Measurements from ENCODE around the gene GALNT18. TPM values are rescaled to one million over a fixed set of nuclear protein-coding genes. Genes with fewer than 3 reads are reported as not detected.

Gene GALNT18
- total RNA-seq, 1 donor from 2014 or later = 76.9 TPM

DNA sequence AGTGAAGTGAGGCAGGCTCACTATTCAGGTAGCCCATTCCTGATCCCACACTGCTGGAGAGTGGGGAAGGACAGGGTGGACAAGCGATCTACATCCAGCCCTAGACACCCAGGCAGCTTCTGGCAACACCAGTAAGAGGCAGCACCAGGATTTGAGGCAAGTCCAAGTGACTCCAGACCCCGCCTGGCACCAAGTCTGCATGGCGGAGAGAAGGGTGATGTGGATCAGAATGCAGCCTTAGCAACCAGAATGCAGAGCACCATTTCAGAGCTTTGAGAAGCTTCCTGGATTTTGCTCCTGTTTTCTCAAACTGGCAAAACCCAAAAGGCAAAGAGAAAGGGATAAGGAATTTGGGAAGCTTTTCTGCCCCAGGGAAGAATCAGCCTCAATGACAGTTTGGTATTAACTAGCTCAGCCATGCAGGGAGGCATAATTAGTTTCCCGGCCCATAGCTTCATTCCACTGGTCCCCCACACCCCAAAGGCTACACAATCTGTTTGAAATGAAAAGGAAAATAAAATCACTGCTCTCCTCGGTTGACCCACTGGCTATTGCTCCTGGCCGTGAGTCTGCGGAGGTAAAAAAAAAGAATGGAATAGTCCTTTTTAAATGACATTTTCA is 17.3 kb downstream of the GALNT18 start:
- TF ChIP-seq, protein P1, sequence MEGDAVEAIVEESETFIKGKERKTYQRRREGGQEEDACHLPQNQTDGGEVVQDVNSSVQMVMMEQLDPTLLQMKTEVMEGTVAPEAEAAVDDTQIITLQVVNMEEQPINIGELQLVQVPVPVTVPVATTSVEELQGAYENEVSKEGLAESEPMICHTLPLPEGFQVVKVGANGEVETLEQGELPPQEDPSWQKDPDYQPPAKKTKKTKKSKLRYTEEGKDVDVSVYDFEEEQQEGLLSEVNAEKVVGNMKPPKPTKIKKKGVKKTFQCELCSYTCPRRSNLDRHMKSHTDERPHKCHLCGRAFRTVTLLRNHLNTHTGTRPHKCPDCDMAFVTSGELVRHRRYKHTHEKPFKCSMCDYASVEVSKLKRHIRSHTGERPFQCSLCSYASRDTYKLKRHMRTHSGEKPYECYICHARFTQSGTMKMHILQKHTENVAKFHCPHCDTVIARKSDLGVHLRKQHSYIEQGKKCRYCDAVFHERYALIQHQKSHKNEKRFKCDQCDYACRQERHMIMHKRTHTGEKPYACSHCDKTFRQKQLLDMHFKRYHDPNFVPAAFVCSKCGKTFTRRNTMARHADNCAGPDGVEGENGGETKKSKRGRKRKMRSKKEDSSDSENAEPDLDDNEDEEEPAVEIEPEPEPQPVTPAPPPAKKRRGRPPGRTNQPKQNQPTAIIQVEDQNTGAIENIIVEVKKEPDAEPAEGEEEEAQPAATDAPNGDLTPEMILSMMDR (IDR thresholded peaks at IDR 0.05; ENCODE audit: partially characterized antibody, unreplicated experiment) = no peak
- H3K4me1 Mint-ChIP-seq (ENCODE audit: low read depth, unreplicated experiment) = peaks cover 28% of the 10 kb centered on the region
- H3K4me3 Mint-ChIP-seq (ENCODE audit: unreplicated experiment) = no peak overlapping the region
- no peak for DNase-seq
- no peaks in the 10 kb centered on the region for H3K27me3 Mint-ChIP-seq (ENCODE audit: unreplicated experiment)
- no peak overlapping the region for H3K27ac Mint-ChIP-seq (ENCODE audit: unreplicated experiment)
- H3K36me3 Mint-ChIP-seq (ENCODE audit: unreplicated experiment) = peaks cover 8% of the 10 kb centered on the region
- peaks cover 2% of the 10 kb centered on the region for H3K9me3 Mint-ChIP-seq (ENCODE audit: unreplicated experiment)

DNA sequence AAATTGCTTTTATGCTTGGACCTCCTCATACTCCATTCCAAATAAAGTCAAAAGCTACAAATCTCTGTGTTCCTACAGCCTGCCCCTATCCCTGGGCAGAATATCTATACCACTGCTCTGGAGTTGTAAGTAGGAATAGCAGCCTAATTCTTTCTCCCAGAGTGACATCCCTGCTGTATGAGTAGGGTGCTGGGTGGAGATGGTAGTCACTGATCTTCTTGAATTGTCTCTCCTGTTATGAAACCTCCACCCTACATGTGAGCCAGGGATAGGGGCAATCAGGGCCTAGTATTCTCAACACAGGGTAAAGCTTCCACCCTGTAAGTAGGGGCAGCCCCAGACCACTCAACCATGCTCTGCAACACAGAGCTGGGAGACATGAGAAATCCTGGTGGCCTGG is 19.8 kb downstream of the GALNT18 start:
- H3K4me1 Mint-ChIP-seq (ENCODE audit: low read depth, unreplicated experiment) = peaks cover 22% of the 10 kb centered on the region
- no peak overlapping the region for H3K4me3 Mint-ChIP-seq (ENCODE audit: unreplicated experiment)
- H3K27ac Mint-ChIP-seq (ENCODE audit: unreplicated experiment) = peak overlapping the region; percentile 52
- TF ChIP-seq, protein P1 (IDR thresholded peaks at IDR 0.05; ENCODE audit: partially characterized antibody, unreplicated experiment) = no peak
- peaks cover 2% of the 10 kb centered on the region for H3K9me3 Mint-ChIP-seq (ENCODE audit: unreplicated experiment)
- DNase-seq = no peak
- peaks cover 8% of the 10 kb centered on the region for H3K36me3 Mint-ChIP-seq (ENCODE audit: unreplicated experiment)
- no peaks in the 10 kb centered on the region for H3K27me3 Mint-ChIP-seq (ENCODE audit: unreplicated experiment)

DNA sequence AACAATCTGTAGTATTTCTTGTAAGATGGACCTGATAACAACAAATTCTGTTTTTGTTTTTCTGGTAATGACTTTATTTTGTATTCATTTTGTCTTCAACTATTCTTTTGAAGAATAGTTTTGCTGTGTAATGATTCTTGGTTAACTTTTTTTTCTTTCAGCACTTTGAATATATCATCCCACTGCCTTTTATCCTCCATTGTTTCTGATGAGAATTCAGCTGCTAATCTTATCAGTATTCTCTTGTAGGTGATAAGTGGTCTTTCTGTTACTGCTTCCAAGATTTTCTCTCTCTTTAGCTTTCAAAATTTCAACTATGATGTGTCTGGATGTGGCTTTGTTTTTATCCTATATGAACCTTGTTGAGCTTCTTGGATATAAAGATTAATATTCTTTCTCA is 21.5 kb downstream of the GALNT18 start:
- DNase-seq = no peak
- Mint-ChIP-seq H3K4me3 (ENCODE audit: unreplicated experiment) (no peak overlapping the region), H3K36me3 (ENCODE audit: unreplicated experiment) (peaks cover 8% of the 10 kb centered on the region), H3K27ac (ENCODE audit: unreplicated experiment) (no peak overlapping the region), H3K27me3 (ENCODE audit: unreplicated experiment) (no peaks in the 10 kb centered on the region), H3K4me1 (ENCODE audit: low read depth, unreplicated experiment) (peaks cover 13% of the 10 kb centered on the region), H3K9me3 (ENCODE audit: unreplicated experiment) (peaks cover 2% of the 10 kb centered on the region)
- TF ChIP-seq, protein P1 (IDR thresholded peaks at IDR 0.05; ENCODE audit: partially characterized antibody, unreplicated experiment) = no peak

DNA sequence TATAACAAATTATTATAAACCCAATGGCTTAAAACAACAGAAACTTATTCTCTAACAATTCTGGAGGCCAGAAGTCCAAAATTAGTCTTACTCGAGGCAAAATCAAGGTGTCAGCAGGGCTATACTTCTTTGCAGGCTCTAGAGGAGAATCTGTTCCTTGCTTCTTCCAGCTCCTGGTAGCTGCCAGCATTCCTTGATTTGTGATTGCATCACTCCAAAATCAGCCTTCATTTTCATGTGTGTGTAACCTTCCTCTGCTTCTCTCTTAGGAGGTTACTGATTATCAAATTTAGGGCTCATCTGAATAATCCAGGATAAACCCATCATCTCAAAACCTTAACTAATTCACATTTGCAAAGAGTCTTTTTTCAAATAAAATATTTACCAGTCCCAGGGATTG is 23.6 kb downstream of the GALNT18 start:
- TF ChIP-seq, protein P1 (IDR thresholded peaks at IDR 0.05; ENCODE audit: partially characterized antibody, unreplicated experiment) = no peak
- H3K9me3 Mint-ChIP-seq (ENCODE audit: unreplicated experiment) = peaks cover 2% of the 10 kb centered on the region
- H3K4me1 Mint-ChIP-seq (ENCODE audit: low read depth, unreplicated experiment) = peaks cover 16% of the 10 kb centered on the region

DNA sequence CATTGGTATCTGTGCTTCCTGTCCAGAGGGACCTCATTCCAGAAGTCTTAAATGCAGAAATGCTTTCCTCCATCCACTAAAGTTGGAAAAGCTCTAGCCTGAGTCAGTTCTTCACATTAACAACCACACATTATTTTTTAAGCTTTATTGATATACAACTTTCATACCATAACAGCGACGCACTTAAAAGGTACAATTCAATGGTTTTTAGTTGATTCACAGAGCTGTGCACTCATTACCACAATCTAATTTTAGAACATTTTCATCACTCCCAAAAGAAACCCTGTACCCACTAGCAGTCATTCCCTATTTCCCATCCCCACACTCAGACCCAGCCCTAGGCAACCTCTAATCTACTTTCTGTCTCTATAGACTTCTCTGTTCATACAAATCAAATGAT is 27.6 kb downstream of the GALNT18 start:
- TF ChIP-seq, protein P1 (IDR thresholded peaks at IDR 0.05; ENCODE audit: partially characterized antibody, unreplicated experiment) = no peak
- no peaks in the 10 kb centered on the region for H3K36me3 Mint-ChIP-seq (ENCODE audit: unreplicated experiment)
- no peaks in the 10 kb centered on the region for H3K27me3 Mint-ChIP-seq (ENCODE audit: unreplicated experiment)
- H3K9me3 Mint-ChIP-seq (ENCODE audit: unreplicated experiment) = no peaks in the 10 kb centered on the region
- peak overlapping the region; percentile 20 for H3K27ac Mint-ChIP-seq (ENCODE audit: unreplicated experiment)
- no peak for DNase-seq
- H3K4me3 Mint-ChIP-seq (ENCODE audit: unreplicated experiment) = peak overlapping the region; percentile 7
- H3K4me1 Mint-ChIP-seq (ENCODE audit: low read depth, unreplicated experiment) = peaks cover 37% of the 10 kb centered on the region

More for the DNA sequence above, 23.6 kb downstream of the GALNT18 start:
- no peak for DNase-seq
- Mint-ChIP-seq H3K27me3 (ENCODE audit: unreplicated experiment) (no peaks in the 10 kb centered on the region), H3K4me3 (ENCODE audit: unreplicated experiment) (no peak overlapping the region), H3K36me3 (ENCODE audit: unreplicated experiment) (peaks cover 8% of the 10 kb centered on the region), H3K27ac (ENCODE audit: unreplicated experiment) (no peak overlapping the region)
